Keratinocyte (primary cell): ENCODE data around the gene SPNS1.
"Not testable (repeated sequence)": the region's sequence is repeated elsewhere in the genome, so short reads cannot be mapped to it uniquely, and the experiment has no call there.

Experiments
- EZH2 ChIP-seq: IDR thresholded peaks from one replicate; pipeline ENCODE4 v1.6.1; 2012; ENCODE audit warnings: inconsistent platforms, mild to moderate bottlenecking, low read length, moderate library complexity
- TF ChIP-seq, protein P1 (sequence below), 3 experiments: IDR thresholded peaks in 1 of 3; conservative IDR thresholded peaks in 1 of 3; optimal IDR thresholded peaks in 1 of 3; 2 replicates in 2 of 3; 3 replicates in 1 of 3; pipeline versions ENCODE3 to v1.5.1; 2011; ENCODE audit warnings: low read length in 3 of 3, mild to moderate bottlenecking in 3 of 3, moderate library complexity in 2 of 3, control low read depth in 1 of 3, inconsistent platforms in 1 of 3; ENCODE audit not compliant: insufficient read depth in 2 of 3; ENCODE audit errors: extremely low read depth in 1 of 3

DNA sequence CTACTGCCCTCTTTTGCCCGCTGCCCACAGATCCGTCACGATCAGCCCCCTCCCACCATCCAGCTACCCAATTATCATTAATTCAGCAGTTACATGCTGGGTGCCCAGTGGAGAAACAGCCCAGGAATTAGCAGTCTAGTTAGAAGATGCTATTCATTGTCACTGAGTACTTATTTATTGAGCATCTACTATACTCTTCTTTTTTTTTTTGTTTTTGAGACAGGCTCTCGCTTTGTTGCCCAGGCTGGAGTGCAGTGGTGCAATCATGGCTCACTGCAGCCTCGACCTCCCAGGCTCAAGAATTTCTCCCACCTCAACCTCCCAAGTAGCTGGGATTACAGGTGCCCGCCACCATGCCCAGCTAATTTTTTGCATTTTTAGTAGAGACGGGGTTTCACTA is 34.8 kb upstream of the SPNS1 start:
- TF ChIP-seq, protein P1, sequence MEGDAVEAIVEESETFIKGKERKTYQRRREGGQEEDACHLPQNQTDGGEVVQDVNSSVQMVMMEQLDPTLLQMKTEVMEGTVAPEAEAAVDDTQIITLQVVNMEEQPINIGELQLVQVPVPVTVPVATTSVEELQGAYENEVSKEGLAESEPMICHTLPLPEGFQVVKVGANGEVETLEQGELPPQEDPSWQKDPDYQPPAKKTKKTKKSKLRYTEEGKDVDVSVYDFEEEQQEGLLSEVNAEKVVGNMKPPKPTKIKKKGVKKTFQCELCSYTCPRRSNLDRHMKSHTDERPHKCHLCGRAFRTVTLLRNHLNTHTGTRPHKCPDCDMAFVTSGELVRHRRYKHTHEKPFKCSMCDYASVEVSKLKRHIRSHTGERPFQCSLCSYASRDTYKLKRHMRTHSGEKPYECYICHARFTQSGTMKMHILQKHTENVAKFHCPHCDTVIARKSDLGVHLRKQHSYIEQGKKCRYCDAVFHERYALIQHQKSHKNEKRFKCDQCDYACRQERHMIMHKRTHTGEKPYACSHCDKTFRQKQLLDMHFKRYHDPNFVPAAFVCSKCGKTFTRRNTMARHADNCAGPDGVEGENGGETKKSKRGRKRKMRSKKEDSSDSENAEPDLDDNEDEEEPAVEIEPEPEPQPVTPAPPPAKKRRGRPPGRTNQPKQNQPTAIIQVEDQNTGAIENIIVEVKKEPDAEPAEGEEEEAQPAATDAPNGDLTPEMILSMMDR (optimal IDR thresholded peaks at IDR 0.05 in 1 of 3, IDR thresholded peaks at IDR 0.05 in 1 of 3, conservative IDR thresholded peaks at IDR 0.05 in 1 of 3; ENCODE audit: extremely low read depth in 1 of 3, insufficient read depth in 2 of 3, low read length in 3 of 3), result not testable (repeated sequence)
- not testable (repeated sequence) for TF ChIP-seq EZH2
